Erythroblast (primary cell): Measurements from ENCODE around the gene SLC34A2.

ENCODE experiments used
- GATA1 ChIP-seq: IDR thresholded peaks from 2 replicates; pipeline ENCODE4 v1.6.1; 2011; ENCODE audit warnings: low read depth, mild to moderate bottlenecking, control low read depth, low read length, moderate library complexity
- POLR2A ChIP-seq: IDR thresholded peaks from 2 replicates; pipeline ENCODE4 v1.6.1; 2011; ENCODE audit warnings: mild to moderate bottlenecking, low read length

- TF ChIP-seq POLR2A = no peak
- TF ChIP-seq GATA1 = no peak
Observed at GRCh38 chr4:25654971-25655963, at the start of gene SLC34A2.
